Pancreas (tissue), 10 donors: ENCODE data around the gene PSEN2. TPM values are rescaled to one million over a fixed set of nuclear protein-coding genes. Genes with fewer than 3 reads are reported as not detected.

Source experiments
- ATAC-seq, 4 donors: fragments of 200-7000 bp; cut with Tn5 transposase; one replicate each; pipeline versions ENCODE4 v1.8.0 to v1.9.1; 2020; ENCODE audit warnings: mild to moderate bottlenecking in 4 of 4, moderate library complexity in 4 of 4
- DNase-seq, 6 donors: peaks; one replicate each; pipeline ENCODE4 v3.0.0-alpha.2; 2020
- FAIRE-seq: peaks from 2 replicates; lab custom pipeline; 2012; peaks lifted over from hg19 to GRCh38; lab: Jason Lieb, UNC
- H3K27ac ChIP-seq, 4 donors: fragments of 200-600 bp; sonication (generic); 1 replicate in 3 of 4; 2 replicates in 1 of 4; pipeline versions ENCODE4 v1.5.0 to v1.8.0; 2020
- H3K27me3 ChIP-seq, 4 donors: fragments of 200-600 bp; one replicate each; pipeline ENCODE4 v1.8.0; 2021
- H3K36me3 ChIP-seq, 3 donors: fragments of 200-600 bp; sonication (generic) in 1 of 3; one replicate each; pipeline versions ENCODE4 v1.5.0 to v1.8.0; 2020 to 2021
- H3K4me1 ChIP-seq, 3 donors: fragments of 200-600 bp; one replicate each; pipeline ENCODE4 v1.8.0; 2021
- H3K4me3 ChIP-seq, 4 donors: fragments of 200-600 bp; sonication (generic) in 2 of 4; one replicate each; pipeline versions ENCODE4 v1.5.0 to v1.8.0; 2020 to 2021
- H3K9me3 ChIP-seq, 4 donors: fragments of 200-600 bp; one replicate each; pipeline ENCODE4 v1.8.0; 2021
- whole genome bisulfite sequencing, 2 donors: extraction: QIAGEN DNeasy Blood & Tissue Kit; methylation state at CpG; one replicate each; pipeline ENCODE4 v1.1.7; 2013; 5-methylcytosine and 5-hydroxymethylcytosine counted together
- intact Hi-C, 3 donors: fragments of 100-400 bp; cut with DNase I; formaldehyde crosslinking; loops; one replicate each; pipeline versions ENCODE4 v1.11.1 to v1.14.2; 2022
- polyA plus RNA-seq, 2 donors: library from polyadenylated mRNA; stranded (reverse); fragments of 200-250 nt; gene quantifications; one replicate each; pipeline ENCODE4 v1.2.3, GENCODE V29; 2013
- total RNA-seq, 6 donors: library from RNA; stranded (reverse); fragmentation: NEBNext Ultra II Directional in 4 of 6; extraction: Animal tissue kit (Norgen Biotek cat#: 25700) in 4 of 6; gene quantifications; one replicate each; pipeline versions ENCODE4 v1.2.1 to v1.2.4, GENCODE V29; 2021 to 2023
- TF ChIP-seq, protein P1 (sequence below), 4 donors: fragments of 200-600 bp; sonication (generic) in 3 of 4; IDR thresholded peaks; one replicate each; pipeline versions ENCODE4 v1.5.0 to v1.8.0; 2021; ENCODE audit warnings: antibody characterized with exemption in 4 of 4
- donor health status: healthy with polysubstance abuse.
- donor health status: DM: no; HTN: no; CAD: no; lungs with moderate emphysema.
- donor health status: DM: no; HTN: no; CAD: no.
- donor health status: control.
- donor health status: control.
- donor health status: Bipolar disorder and iron deficiency.
- donor health status: DM: yes; HTN: yes; CAD: no.
- donor health status: DM: no; HTN: no; CAD: no.
- donor health status: DM: no; HTN: no; CAD: no.
- donor health status: DM: yes; HTN: yes; CAD: no.

Gene PSEN2
- total and polyA plus RNA-seq, 8 donors = 31.4 to 70.2 (median 40.7) TPM

DNA sequence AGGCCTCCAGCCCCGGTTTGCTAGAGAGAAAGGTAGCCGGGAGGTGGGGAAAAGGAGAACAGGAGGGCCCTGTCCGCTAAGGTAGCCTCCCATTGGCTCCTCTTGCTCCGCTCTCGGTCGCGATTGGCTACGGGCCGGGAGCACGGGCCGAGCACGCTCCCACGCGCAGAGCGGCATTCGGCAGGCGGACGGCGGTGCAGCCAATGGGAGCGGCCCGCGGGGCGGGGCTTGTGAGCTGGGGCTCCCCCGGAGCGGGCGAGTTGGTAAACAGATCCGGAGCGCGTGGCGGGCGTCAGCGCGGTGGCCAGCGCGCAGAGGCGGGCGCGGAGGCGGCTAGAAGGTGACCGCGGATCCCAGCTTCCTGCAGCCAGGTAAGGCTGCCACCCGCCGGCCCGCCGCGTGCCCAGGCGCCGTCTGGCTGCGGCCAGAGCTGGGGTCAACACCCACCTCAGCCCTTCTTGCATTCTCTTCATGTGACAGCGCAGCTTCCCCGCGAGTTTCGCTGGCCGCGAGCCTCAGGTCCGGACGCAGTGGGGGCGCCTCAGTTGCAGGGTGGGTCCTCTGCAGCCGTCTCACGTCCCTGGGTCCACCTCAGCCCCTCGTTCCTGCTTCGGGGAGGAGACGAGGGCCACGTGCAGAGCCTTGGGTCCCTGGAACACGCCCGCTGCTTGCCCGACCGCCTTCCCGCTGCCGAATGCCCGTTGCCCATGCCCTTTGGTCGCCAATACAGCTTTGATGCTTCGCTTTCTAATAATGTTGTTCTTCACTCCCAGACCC is 69.8 kb downstream of the PSEN2 start, which contains the start of gene COQ8A:
Gene COQ8A, plus strand, starts transcription at position 266 of the 777 bp plus-strand sequence. CDS start 21,092 bp downstream, outside the sequence.
- ATAC-seq (peak; percentile 86 to 93 (median 89)), DNase-seq (peak; percentile 99 to 100 (median 100)), FAIRE-seq (peak; percentile 39)
- peaks cover 7 to 41% (median 20%) of the 10 kb centered on the region in 3 donors for H3K4me1 ChIP-seq
- peak within 1 kb of the TSS; percentile 98 to 99 (median 99) for H3K27ac ChIP-seq
- TF ChIP-seq, protein P1, sequence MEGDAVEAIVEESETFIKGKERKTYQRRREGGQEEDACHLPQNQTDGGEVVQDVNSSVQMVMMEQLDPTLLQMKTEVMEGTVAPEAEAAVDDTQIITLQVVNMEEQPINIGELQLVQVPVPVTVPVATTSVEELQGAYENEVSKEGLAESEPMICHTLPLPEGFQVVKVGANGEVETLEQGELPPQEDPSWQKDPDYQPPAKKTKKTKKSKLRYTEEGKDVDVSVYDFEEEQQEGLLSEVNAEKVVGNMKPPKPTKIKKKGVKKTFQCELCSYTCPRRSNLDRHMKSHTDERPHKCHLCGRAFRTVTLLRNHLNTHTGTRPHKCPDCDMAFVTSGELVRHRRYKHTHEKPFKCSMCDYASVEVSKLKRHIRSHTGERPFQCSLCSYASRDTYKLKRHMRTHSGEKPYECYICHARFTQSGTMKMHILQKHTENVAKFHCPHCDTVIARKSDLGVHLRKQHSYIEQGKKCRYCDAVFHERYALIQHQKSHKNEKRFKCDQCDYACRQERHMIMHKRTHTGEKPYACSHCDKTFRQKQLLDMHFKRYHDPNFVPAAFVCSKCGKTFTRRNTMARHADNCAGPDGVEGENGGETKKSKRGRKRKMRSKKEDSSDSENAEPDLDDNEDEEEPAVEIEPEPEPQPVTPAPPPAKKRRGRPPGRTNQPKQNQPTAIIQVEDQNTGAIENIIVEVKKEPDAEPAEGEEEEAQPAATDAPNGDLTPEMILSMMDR (IDR thresholded peaks at IDR 0.05) = no peak
- no peaks in the 10 kb centered on the region for H3K27me3 ChIP-seq
- no peaks in the 10 kb centered on the region for H3K9me3 ChIP-seq
- intact Hi-C loops = no loop called here
- H3K36me3 ChIP-seq = no peaks in the 10 kb centered on the region
- peak within 1 kb of the TSS; percentile 85 to 98 (median 94) for H3K4me3 ChIP-seq
- WGBS, 2 donors = 0 to 1% methylated on average over 68 to 73 of the region's 73 CpGs

DNA sequence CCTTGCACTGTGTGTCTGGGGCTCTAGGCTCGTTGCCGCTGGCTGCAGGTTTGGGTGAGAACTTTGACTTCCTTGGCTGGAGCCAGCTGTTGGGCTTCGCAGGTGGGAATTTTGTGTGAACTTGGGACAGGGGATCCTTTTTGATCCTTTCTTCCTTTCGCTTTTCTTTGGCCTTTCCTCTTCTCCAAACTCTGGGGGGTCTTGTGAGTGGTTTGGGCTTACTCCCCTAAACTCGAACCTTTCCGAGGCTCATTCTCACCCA is 70.3 kb downstream of the PSEN2 start:
- no peaks in the 10 kb centered on the region for H3K27me3 ChIP-seq
- no peaks in the 10 kb centered on the region for H3K9me3 ChIP-seq
- peaks cover 8 to 43% (median 22%) of the 10 kb centered on the region in 3 donors for H3K4me1 ChIP-seq
- 10 to 14% methylated on average over 6 of the region's 6 CpGs for WGBS, 2 donors
- ATAC-seq (no peak), DNase-seq (no peak), FAIRE-seq (no peak)
- intact Hi-C loops = no loop called here
- peak overlapping the region; percentile 85 to 98 (median 94) for H3K4me3 ChIP-seq
- TF ChIP-seq, protein P1 (IDR thresholded peaks at IDR 0.05) = no peak
- H3K36me3 ChIP-seq = no peaks in the 10 kb centered on the region
- H3K27ac ChIP-seq = peak overlapping the region; percentile 92 to 99 (median 96)

DNA sequence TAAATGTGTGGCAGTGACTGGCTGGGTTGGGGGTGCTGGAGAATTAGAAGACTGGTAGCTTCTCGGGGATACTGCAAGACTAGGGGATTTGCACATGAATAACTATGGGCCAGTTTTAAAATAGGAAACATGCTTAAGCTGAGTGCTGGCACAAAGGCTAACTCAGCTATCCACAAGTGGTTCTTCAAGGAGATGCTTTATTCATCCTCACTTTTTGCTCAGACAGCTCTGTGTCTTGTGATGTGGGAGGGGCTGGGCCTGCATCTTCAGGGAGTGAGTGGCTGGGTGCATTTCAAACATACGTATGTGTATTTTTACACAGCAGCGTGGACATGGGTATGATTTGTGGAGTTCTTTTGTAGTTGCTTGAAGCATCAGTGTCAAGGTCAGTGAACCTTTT is 72.0 kb downstream of the PSEN2 start:
- FAIRE-seq (no peak), DNase-seq (no peak), ATAC-seq (no peak)
- Histone ChIP-seq H3K27me3 (no peaks in the 10 kb centered on the region), H3K4me1 (peaks cover 24 to 59% (median 37%) of the 10 kb centered on the region in 3 donors), H3K27ac (peak overlapping the region in 2 of 4 donors; percentile 93 to 98), H3K9me3 (no peaks in the 10 kb centered on the region), H3K4me3 (peak overlapping the region in 3 of 4 donors; percentile 9 to 97 (median 91)), H3K36me3 (no peaks in the 10 kb centered on the region)
- intact Hi-C loops = no loop called here
- TF ChIP-seq, protein P1 (IDR thresholded peaks at IDR 0.05) = no peak
- 33 to 36% methylated on average over 3 of the region's 3 CpGs for WGBS, 2 donors

DNA sequence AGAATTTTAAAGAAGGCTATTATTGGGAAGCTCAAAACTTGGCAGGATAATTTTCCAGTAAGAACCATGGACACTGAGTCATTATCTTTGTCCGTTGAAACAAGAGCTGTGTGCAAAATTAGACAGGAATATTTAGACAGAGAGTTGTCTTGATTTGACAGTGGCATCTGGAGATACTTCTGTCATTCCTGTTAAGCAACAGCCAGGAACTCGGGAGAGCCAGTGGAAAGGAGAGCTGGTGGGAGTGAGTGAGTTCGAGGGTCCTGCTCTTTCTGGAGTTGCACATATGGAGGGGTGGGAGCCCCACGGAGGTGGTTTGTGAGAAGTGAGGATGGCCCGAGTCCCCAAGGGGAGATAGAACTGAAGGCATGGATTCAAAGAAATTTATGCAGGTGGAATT is 72.7 kb downstream of the PSEN2 start:
- Histone ChIP-seq H3K4me1 (peaks cover 31 to 65% (median 41%) of the 10 kb centered on the region in 3 donors), H3K4me3 (peak overlapping the region in 3 of 4 donors; percentile 9 to 97 (median 91)), H3K36me3 (no peaks in the 10 kb centered on the region), H3K27me3 (no peaks in the 10 kb centered on the region), H3K27ac (peak overlapping the region in 3 of 4 donors; percentile 88 to 98 (median 93)), H3K9me3 (no peaks in the 10 kb centered on the region)
- TF ChIP-seq, protein P1 (IDR thresholded peaks at IDR 0.05) = no peak
- ATAC-seq (no peak), DNase-seq (no peak), FAIRE-seq (no peak)
- intact Hi-C loops = no loop called here
- 31 to 39% methylated on average over 5 of the region's 5 CpGs for WGBS, 2 donors

DNA sequence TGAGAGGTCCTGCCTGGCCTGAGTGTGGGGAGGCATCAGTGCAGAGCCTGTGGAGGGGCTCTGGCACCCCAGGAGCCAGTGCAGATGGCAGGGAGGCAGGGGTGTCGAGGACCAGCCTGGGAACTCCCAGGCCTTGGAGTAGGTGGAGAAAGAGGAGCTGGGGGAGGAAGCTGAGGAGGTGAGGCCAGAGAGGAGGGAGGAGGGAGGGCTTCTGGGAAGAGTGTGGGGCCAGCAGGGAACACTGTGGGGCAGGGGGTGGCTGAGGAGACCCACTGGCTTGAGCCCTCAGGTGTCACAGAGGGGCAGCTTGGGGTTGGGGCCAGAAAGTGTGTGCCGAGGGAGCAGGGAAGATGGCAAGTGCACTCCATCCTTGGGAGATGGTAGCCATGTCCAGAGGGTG is 73.5 kb downstream of the PSEN2 start:
- H3K27me3 ChIP-seq = no peaks in the 10 kb centered on the region
- WGBS, 2 donors = 45 to 50% methylated on average over 2 of the region's 2 CpGs
- H3K4me3 ChIP-seq = peak overlapping the region in 2 of 4 donors; percentile 91 to 97
- peaks cover 31 to 58% (median 34%) of the 10 kb centered on the region in 3 donors for H3K4me1 ChIP-seq
- H3K36me3 ChIP-seq = no peaks in the 10 kb centered on the region
- H3K27ac ChIP-seq = peak overlapping the region; percentile 88 to 98 (median 92)
- TF ChIP-seq, protein P1 (IDR thresholded peaks at IDR 0.05) = no peak
- no peak for DNase-seq
- ATAC-seq = no peak
- no peaks in the 10 kb centered on the region for H3K9me3 ChIP-seq
- no peak for FAIRE-seq
- intact Hi-C loops = no loop called here
